NOMO-1 (cell line): Measurements from ENCODE around the gene PMM1.
"Not testable (repeated sequence)": the region's sequence is repeated elsewhere in the genome, so short reads cannot be mapped to it uniquely, and the experiment has no call there.

Experiments
- DNase-seq, 2 experiments: peaks; one replicate each; lab custom pipeline; 2025; ENCODE audit not compliant: unreplicated experiment in 2 of 2; lab: John Stamatoyannopoulos, UW

PMM1 gene

DNA sequence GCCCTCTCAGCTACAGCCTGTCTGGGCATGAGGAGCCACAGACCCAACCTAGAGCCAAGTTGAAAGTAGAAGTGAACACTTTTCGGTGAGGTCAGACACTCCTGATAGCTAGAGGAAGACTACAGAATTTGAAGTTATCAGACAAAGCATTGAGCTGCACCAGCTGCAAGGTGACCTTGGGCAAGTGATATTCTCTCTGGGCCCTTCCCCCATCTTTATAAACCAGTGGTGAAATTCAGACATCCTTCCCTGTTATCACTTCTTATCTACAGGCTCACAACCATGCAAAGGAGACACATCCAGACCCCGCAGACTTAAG lies 8.0 kb upstream of the PMM1 start:
- DNase-seq = no peak

DNA sequence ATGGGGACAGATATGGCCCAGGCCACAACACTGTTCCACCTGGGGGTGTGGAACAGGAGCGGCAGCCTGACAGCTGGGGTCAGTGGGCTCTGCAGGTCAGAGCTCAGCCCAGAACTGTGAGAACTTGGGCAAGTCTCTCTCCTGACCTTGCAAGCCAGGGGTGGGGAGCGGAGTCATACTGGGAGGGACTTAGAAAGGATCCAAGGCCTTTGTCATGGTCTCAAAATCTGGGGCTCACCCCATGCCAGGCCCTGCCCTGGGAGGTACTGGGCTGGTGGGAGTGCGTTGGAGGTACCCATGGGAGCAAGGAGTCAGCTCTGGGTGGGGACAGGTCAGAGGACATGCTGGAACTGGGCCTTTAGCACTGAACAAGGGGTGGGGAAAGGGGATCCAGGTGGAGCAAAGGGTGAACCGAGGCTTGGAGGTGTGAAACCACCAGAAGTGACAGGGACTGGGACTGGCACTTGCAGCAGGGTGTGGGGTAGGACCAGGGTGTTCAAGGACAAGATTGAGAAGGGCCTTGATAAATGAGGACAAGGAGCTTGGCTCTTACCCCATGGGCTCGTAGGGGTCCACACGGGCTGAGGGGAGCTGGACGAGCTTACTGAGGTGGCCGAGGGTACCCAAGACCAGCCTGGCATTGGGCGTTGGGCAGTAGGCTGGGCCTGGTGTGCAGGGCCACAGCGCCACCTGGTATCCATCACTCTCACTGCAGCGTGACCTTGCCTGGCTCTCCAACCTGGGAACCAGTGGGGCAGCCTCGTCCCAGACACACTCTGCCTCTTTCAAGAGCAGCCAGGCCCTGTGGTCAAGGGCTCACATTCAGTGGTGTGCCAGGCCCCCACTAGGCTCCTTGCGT lies 7.4 kb upstream of the PMM1 start:
- peak; percentile 17 to 21 for DNase-seq

DNA sequence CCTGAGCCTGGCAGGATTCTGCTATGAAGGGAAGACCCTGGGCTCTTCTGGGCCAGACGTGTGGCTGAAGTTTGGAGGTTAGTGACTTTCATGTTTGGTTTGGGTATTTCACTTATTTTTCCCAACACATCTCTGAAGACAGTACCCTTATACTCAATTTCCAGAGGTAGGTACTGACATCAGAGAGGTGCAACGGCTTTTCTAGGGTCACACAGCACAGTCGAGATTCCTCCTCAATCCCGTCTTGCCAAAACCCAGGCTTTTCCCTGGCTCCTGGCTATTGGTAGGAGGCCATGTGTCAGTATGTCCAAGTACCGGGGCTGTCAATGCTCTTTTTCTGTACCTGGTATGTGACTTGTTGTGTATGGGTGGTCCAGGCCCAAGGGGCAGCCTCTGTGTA lies 6.1 kb upstream of the PMM1 start:
- DNase-seq = no peak

DNA sequence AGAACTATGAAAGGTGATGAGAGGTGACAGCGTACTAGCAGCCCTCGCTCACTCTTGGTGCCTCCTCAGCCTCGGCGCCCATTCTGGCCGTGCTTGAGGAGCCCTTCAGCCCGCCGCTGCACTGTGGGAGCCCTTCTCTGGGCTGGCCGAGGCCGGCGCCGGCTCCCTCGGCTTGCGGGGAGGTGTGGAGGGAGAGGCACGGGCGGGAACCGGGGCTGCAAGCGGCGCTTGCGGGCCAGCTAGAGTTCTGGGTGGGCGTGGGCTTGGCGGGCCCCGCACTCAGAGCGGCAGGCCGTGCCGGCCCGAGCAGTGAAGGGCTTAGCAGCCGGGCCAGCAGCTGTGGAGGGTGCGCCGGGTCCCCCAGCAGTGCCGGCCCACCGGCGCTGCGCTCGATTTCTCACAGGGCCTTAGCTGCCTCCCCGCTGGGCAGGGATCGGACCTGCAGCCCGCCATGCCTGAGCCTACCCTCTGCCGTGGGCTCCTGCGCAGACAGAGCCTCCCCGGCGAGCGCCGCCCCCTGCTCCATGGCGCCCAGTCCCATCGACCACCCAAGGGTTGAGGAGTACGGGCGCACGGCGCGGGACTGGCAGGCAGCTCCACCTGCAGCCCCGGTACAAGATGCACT lies 3.8 kb upstream of the PMM1 start:
- not testable (repeated sequence) for DNase-seq

DNA sequence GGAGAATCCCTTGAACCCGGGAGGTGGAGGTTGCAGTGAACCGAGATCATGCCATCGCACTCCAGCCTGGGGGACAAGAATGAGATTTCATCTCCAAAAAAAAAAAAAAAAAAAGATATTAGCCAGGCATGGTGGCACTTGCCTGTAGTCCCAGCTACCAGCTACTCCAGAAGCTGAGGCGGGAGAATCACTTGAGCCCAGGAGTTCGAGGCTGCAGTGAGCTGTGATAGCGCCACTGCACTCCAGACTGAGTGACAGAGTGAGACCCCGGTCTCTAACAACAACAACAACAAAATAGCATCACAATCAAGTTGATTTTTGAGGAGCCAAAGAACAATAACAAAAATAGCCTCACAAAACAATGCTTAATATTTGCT lies 2.3 kb downstream of the PMM1 start:
- no peak for DNase-seq

DNA sequence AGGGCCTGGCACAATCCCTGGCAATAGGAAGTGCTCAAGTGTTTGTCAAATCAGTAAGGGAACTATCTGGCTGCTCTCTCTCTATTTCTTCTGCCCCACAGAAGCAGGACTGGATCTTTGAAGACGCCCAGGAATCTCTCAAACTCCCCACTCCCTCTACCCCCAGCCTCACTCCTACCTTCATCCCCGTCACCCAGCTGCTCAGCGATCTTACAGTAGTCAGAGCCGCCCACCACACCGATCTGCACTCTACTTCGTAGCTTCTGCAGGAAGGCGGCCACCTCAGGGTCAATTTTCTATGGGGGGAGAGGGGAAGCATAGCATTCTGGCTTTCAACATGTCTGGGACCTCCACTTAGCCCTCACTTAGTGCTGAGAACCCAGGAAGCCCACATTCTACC lies 3.7 kb downstream of the PMM1 start:
- no peak for DNase-seq

DNA sequence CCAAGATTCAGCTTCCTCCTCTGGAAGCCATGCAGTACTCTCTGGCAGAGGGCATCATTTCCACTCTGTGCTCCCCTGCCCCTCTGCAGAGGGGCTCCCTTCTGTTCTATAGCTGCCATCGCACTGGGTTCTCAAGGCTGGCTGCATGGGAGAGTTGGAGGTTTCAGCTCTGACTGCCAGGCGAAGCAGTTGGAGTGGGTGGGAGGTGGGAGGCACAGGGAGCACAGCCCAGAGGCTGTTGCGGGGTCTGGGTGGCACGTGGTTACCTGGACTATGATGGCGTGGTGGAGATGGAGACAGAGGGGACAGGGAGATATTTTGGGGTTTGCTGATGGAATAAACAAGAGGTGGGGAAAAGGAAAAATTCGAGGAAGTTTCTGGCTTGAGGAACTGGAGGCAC lies 4.8 kb downstream of the PMM1 start:
- no peak for DNase-seq

DNA sequence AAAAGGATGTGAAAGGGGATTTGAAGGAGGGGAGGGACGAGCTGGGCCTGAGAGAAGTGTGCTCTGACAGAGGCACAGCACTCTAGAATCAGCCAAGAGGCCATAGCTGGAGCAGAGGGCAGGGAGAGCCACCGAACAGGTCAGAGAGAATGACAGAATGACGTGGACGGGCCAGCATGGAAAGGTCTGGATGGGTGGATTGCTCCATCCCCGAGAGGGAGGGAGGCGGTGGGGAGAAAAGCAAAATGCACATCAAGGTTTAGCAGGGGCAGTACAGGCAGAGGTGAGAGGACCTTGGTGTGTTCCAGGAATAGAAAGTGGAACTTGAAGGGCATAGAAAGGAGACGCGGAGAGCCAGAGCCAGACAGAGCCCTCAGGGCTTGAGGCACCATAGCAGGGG lies 6.9 kb downstream of the PMM1 start:
- no peak for DNase-seq

DNA sequence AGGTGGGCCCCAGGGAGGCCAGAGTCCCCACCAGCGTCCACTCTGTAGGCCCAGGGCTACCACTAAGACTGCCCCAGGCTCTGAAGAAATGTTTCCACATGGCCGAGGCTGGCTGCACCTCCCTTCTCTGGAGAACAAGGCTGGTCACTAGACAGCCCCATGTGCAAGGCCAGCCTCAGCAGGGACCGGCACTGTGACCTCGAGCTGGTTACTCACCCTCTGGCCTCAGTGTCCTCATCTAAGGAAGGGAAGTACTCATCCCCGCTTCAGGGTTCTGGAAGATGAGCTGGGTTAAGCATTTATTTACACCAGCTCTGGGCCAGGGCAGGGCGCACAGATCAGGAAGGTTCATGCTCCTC lies 9.7 kb downstream of the PMM1 start:
- DNase-seq = no peak

DNA sequence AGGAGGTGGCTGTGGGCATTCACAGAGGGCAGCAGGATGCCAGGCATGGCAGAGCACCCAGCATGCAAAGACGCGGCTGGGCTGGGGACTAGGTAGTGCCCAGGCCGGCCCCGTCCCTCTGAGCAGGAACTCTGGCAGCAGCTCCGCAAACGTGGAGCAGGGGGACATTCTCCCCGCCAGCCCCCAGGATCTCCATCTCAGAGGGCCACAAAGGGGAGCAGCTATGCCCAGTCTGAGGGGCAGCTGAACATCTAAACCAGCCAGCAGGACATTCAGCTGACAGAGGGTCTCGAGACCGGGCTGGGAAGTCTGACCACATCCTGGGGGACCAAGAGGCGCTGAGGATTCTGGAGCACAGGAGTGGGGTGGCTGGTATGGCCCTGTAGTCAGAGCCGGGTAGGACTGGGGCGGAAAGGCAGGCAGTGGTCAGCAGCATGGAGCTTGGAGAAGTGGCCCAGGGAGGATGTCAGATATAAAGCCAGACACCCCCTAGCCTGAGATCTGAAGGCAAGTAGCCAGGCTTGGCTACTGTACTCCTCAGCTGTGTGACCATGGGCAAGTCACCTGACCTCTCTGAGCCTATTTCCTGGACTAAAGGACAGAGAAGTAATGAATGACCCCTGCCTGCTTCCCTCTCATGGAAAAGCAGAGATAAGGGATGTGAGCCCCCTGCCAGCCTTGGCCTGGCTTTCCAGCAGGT lies 10.2 kb downstream of the PMM1 start:
- no peak for DNase-seq

DNA sequence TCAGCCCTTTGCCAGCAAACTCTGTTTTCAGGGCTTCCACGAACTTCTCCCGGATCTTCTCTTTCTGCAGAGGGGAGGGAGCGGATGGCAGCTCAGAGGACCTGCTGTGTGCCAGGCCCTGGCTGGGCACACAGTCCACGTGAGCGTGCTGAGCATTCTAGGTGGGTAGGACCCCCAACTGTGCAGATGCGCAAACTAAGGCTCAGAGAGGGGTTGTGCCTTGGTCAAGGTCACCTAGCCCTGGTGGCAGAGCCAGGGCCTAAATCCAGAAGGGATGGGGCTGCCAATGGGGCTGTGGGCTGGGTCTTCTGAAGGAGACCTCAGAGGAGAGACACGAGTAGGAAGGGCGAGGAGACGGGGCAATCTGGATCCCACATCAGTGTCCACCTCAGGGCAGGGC lies 10.8 kb downstream of the PMM1 start:
- no peak for DNase-seq

DNA sequence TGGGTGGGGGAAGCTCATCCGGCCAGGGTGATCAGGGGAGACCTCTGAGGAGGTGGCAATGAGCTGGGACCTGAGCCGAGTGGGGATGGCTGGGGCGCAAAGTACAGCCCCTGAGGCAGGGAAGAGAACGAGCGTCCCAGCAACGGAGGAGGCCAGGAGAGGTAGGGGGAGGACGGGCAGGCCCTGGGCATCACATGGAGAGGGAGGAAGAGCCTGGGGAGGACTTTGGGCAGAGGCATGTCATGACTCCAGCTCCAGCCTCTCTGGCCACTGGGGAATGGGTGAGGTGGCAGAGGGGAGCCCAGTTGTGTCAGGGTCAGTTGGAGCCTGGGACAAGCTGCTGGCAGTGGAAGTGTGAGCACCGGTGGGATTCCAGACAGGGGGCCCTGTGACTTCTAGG lies 11.5 kb downstream of the PMM1 start:
- DNase-seq = no peak

DNA sequence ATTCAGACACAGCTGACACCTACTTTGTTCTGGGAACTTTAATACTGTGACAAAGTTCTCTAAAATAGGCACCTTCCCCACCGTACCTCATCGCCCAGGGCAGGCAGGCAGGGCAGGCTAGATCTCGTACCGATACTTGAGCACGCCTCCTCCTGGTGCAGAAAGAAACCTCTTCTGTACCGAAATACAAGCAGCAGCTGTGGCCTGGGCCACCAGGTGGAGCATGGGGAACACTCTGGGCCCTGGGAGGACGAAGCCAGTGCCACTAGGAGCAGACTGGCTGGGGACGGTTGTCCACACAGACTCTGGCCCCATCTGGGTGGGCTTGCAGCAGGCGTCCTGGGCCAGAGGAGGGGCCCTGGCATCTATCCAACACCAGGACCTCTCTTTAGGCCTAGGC lies 12.8 kb downstream of the PMM1 start:
- no peak for DNase-seq

DNA sequence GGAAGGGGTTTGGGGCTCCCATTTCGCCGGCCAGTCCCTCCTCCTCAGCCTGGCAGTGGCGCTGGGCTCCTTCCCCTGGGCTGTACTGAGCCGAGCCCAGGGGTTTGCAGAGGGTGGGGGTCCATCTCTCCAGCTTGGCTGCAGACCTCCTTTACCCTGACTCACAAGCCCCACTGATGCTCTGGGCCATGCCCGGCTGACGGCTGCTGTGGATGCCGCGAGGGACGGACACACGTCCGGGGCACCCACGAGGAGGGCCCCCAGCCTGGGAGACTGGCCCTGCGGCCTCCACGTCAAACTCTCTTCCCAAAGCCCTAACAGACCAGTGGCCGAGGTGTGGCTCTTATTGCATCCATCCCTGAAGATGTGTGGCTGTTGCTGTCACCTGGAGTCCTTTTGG lies 14.1 kb downstream of the PMM1 start:
- no peak for DNase-seq

DNA sequence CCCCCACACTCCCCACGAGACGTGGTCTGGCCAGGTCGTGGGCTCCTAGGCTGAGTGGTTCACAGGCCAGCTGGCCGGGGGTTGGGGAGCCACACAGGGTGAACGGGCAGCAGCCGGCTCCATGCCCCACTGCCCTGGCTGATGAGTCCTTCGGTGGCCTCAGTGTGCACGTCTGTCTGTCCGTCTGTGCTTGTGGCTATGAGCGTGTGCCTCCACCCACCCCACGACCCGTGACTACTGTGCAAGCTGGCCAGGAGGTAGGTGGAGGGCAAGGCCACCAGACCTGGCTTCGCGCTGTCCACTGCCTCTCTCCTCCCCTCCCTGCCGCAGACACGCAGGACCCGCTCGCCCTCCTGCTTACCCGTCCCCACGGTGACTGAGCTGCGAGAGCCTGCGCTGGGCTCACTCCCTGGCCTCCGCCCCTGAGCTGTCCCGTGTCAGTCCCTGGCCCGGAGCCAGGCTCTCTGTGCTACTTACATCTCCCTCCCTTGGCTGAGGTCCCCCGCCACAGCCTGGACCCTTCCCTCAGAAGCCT lies 14.7 kb downstream of the PMM1 start:
- DNase-seq = no peak

DNA sequence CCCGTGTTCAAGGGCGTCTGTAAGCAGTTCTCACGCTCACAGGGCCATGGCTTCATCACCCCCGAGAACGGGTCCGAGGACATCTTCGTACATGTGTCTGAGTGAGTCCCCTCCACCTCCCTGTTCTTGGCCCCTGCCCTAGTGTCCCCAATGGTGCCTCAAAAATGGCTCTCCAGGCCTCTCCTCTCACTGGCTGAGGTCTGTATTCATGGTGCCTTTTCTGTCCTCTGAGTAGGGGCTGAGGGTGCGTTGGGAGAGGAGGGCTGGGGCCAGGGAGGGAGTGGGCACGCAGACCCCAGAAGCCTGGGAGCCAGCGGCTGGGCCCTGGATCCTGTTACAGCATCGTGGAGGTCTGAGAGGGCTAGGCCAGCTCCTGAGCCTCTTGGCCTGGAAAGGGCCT lies 16.0 kb downstream of the PMM1 start:
- no peak for DNase-seq

DNA sequence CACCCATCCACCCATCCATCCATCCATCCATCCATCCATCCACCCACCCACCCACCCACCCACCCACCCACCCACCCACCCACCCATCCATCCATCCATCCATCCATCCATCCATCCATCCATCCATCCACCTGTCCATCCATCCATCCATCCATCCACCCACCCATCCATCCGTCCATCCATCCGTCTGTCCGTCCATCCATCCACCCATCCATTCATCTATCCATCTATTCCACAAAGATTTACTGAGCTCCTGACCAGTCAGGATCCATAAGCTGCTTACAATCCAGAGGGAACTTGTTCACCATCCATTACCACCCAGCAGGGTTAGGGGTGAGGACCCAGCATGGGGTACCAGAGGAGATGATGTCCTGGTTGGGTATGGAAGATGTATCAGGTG lies 17.3 kb downstream of the PMM1 start:
- not testable (repeated sequence) for DNase-seq

DNA sequence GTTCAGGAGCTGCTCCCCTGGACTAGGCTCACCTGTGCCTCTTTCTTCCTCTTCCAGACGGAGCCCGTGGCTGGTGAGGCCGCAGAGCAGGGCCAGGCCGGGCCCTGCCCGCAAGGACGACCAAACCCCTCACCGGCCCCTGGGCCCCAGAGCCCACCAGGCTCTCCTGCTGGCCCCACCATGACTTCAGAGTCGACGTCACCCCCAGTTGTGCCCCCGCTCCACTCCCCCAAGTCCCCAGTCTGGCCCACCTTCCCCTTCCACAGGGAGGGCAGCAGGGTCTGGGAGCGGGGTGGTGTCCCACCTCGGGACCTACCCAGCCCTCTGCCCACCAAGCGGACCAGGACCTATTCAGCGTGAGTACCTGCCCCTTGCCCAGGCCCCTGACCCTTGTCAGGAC lies 17.9 kb downstream of the PMM1 start:
- no peak for DNase-seq

DNA sequence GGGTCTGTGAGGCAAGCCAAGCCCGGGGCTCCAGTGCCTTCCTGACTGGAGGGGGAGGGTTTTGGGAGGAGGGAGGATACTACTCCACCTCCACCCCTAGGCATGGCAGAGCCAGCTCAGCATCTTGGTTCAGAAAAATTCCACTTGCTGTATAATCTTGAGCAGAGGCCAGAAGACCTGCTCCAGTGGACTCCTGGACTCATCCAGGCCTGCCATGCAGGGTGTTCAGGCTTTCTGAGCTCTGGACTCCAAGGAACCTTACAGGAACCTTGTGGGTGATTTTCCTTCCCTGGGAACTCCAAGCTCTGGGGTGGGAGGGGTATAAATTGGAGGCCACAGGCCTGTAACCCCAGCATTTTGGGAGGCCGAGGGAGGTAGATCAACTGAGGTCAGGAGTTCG lies 19.4 kb downstream of the PMM1 start:
- DNase-seq = no peak

DNA sequence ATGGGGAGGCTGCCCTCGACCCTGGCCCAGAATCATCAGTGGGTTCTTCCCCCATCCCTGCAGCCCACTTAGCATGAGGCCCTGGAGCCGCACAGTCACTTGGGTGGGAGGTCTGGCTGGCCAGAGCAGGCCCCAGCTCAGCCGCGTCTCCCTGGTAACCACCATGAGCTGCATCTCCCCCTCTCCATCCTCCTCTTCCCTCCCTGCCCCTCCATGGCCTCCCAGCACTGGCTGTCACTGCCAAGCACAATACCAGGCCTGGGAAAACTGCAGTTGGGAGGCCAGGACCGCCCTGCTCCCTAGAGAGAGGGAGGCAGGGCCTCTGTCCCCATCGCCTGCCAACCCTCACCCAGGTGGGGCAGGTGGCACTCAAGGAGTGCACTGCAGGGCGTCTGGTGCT lies 20.8 kb downstream of the PMM1 start:
- DNase-seq = no peak

DNA sequence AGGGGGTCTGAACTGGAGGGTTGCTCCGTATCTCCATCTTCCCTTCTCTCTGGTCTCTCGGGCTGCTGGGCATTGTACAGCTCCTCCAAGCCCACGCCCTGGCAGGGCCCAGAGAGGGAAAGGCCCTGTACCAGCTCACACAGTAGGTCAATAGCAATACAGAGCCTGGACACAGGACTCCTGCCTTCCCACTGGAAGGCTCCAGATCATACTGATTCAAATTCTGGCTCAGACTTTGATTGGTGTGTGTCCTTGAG lies 22.2 kb downstream of the PMM1 start:
- DNase-seq = no peak

DNA sequence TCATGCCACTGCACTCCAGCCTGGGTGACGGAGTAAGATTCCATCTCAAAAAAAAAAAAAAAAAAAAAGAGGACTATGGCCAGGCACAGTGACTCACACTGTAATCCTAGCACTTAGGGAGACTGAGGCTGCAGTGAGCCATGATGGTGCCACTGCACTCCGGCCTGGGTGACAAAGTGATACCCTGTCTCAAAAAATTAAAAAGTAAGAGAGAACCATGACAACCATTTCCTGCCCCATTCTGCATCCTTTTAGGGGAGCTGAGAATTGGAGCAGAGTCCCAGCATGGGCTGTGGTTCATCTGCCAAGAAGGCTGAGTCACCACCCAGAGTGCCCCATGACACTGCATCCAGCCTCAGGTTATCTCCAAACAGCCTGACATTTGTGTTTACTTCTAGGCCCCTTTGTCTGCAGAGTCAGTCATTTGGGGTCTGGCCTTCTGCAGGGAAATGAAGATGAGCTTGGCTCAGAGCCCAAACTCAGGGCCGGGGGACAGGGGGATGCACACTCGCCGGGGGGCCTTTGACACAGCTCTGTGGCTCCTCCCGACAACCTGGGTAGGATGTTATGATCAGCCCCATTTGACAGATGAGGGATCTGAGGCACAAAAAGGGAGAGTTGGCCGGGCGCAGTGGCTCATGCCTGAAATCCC lies 24.1 kb downstream of the PMM1 start:
- no peak for DNase-seq
